SK-N-SH (cell line): Measurements from ENCODE around the gene CPNE1. TPM values are rescaled to one million over a fixed set of nuclear protein-coding genes. Genes with fewer than 3 reads are reported as not detected.

Experiments
- CTCF ChIA-PET: fragments of 300-600, 350-600 bp; formaldehyde crosslinking; extraction: SDS; loops from one replicate; lab custom pipeline; 2021; lab: Yijun Ruan, JAX
- POLR2A ChIA-PET: fragments of 350-600 bp; sonication (Branson Sonifier 250); formaldehyde crosslinking; extraction: SDS; loops from one replicate; lab custom pipeline; 2020; ENCODE audit warnings: antibody characterized with exemption, inconsistent platforms; lab: Yijun Ruan, JAX
- DNase-seq: peaks from one replicate; pipeline ENCODE4 v3.0.0; 2012
- H2AFZ ChIP-seq: fragments of 200-600 bp; sonication (generic); 2 replicates; pipeline ENCODE4 v1.8.1; 2016; ENCODE audit warnings: antibody characterized with exemption, mild to moderate bottlenecking, low read depth
- H3F3A ChIP-seq: fragments of 200-600 bp; sonication (generic); replicated peaks from 2 replicates; pipeline ENCODE3; 2016; ENCODE audit warnings: antibody characterized with exemption, mild to moderate bottlenecking; ENCODE audit not compliant: insufficient read depth
- H3K27ac ChIP-seq, 2 experiments: fragments of 200-500 bp in 1 of 2; fragments of 200-600 bp in 1 of 2; sonication (Bioruptor generic) in 1 of 2; sonication (generic), shearing (Covaris generic) in 1 of 2; 2 replicates each; pipeline versions ENCODE4 v1.5.1 to v1.6.1; 2014 to 2016; ENCODE audit warnings: low read depth in 2 of 2, inconsistent platforms in 1 of 2, low read length in 1 of 2, mild to moderate bottlenecking in 1 of 2, mixed read lengths in 1 of 2
- H3K27me3 ChIP-seq: fragments of 200-600 bp; sonication (generic), shearing (Covaris generic); 2 replicates; pipeline ENCODE4 v1.6.1; 2016; ENCODE audit warnings: mixed run types; ENCODE audit not compliant: insufficient read depth
- H3K36me3 ChIP-seq, 2 experiments: fragments of 200-500 bp in 1 of 2; fragments of 200-600 bp in 1 of 2; sonication (Bioruptor generic) in 1 of 2; sonication (generic) in 1 of 2; replicated peaks in 1 of 2; 2 replicates each; pipeline versions ENCODE3 to v1.5.1; 2014 to 2016; ENCODE audit warnings: low read length in 1 of 2, mild to moderate bottlenecking in 1 of 2; ENCODE audit not compliant: insufficient read depth in 2 of 2, control insufficient read depth in 1 of 2
- H3K4me1 ChIP-seq, 2 experiments: fragments of 200-500 bp in 1 of 2; fragments of 200-600 bp in 1 of 2; sonication (Bioruptor generic) in 1 of 2; sonication (generic), shearing (Covaris generic) in 1 of 2; 2 replicates each; pipeline versions ENCODE4 v1.5.1 to v1.6.1; 2014 to 2016; ENCODE audit warnings: low read depth in 1 of 2, low read length in 1 of 2, mixed run types in 1 of 2; ENCODE audit not compliant: insufficient read depth in 2 of 2, control insufficient read depth in 1 of 2
- H3K4me2 ChIP-seq: fragments of 200-600 bp; sonication (generic), shearing (Covaris generic); 2 replicates; pipeline ENCODE4 v1.6.1; 2017; ENCODE audit warnings: mixed run types
- H3K4me3 ChIP-seq, 2 experiments: fragments of 200-500 bp in 1 of 2; fragments of 200-600 bp in 1 of 2; sonication (Bioruptor generic) in 1 of 2; sonication (generic), shearing (Covaris generic) in 1 of 2; 2 replicates each; pipeline versions ENCODE4 v1.5.1 to v1.8.1; 2014 to 2016; ENCODE audit warnings: low read depth in 2 of 2, inconsistent platforms in 1 of 2, low read length in 1 of 2, mild to moderate bottlenecking in 1 of 2, mixed read lengths in 1 of 2, moderate library complexity in 1 of 2
- H3K79me2 ChIP-seq: fragments of 200-600 bp; sonication (generic); 2 replicates; pipeline ENCODE4 v1.8.1; 2017; ENCODE audit warnings: mild to moderate bottlenecking; ENCODE audit not compliant: insufficient read depth
- H3K9ac ChIP-seq: fragments of 200-600 bp; sonication (generic); 2 replicates; pipeline ENCODE4 v1.6.1; 2017; ENCODE audit warnings: mixed run types
- H3K9me2 ChIP-seq: fragments of 200-600 bp; sonication (generic); 2 replicates; pipeline ENCODE4 v1.6.1; 2017; ENCODE audit warnings: mixed run types
- H3K9me3 ChIP-seq: fragments of 200-600 bp; sonication (generic); 2 replicates; pipeline ENCODE4 v1.6.1; 2017; ENCODE audit warnings: mixed run types, mild to moderate bottlenecking, moderate library complexity
- H4K20me1 ChIP-seq: fragments of 200-600 bp; sonication (generic); 2 replicates; pipeline ENCODE4 v1.6.1; 2017; ENCODE audit warnings: mild to moderate bottlenecking, mixed run types; ENCODE audit not compliant: insufficient read depth
- ELF1 ChIP-seq: IDR thresholded peaks from 2 replicates; pipeline ENCODE4 v1.4.0; 2012
- EP300 ChIP-seq, 2 experiments: IDR thresholded peaks; 2 replicates each; pipeline versions ENCODE4 v1.4.0 to v1.6.1; 2012; ENCODE audit warnings: borderline replicate concordance in 1 of 2, low read depth in 1 of 2, low read length in 1 of 2
- EZH2phosphoT487 ChIP-seq: fragments of 200-600 bp; sonication (generic); IDR thresholded peaks from 2 replicates; pipeline ENCODE4 v1.6.1; 2017; ENCODE audit warnings: low read depth, mixed run types, mild to moderate bottlenecking, antibody characterized with exemption, moderate library complexity, borderline replicate concordance
- FOXM1 ChIP-seq: IDR thresholded peaks from 2 replicates; pipeline ENCODE4 v1.4.0; 2012; ENCODE audit warnings: low read depth, mild to moderate bottlenecking
- JUND ChIP-seq: IDR thresholded peaks from 2 replicates; pipeline ENCODE4 v1.4.0; 2012
- MEF2A ChIP-seq: IDR thresholded peaks from 2 replicates; pipeline ENCODE4 v1.4.0; 2012; ENCODE audit warnings: low read depth, borderline replicate concordance
- NFIC ChIP-seq: IDR thresholded peaks from 2 replicates; pipeline ENCODE4 v1.4.0; 2012; ENCODE audit warnings: borderline replicate concordance
- POLR2AphosphoS5 ChIP-seq: IDR thresholded peaks from 2 replicates; pipeline ENCODE4 v1.6.1; 2012; ENCODE audit warnings: low read depth, low read length
- RCOR1 ChIP-seq: fragments of 150-350 bp; IDR thresholded peaks from 2 replicates; pipeline ENCODE4 v1.6.1; 2017; ENCODE audit warnings: antibody characterized with exemption, low read length
- RFX5 ChIP-seq: IDR thresholded peaks from 2 replicates; pipeline ENCODE4 v1.6.1; 2012; ENCODE audit warnings: mild to moderate bottlenecking, improper control_type of control experiment, low read length
- RXRA ChIP-seq: IDR thresholded peaks from 2 replicates; pipeline ENCODE4 v1.4.0; 2012; ENCODE audit warnings: low read depth, mild to moderate bottlenecking, borderline replicate concordance
- SMC3 ChIP-seq: IDR thresholded peaks from 2 replicates; pipeline ENCODE4 v1.6.1; 2012; ENCODE audit warnings: low read depth, low read length, improper control_type of control experiment
- TCF12 ChIP-seq: IDR thresholded peaks from 2 replicates; pipeline ENCODE4 v1.4.0; 2012
- WGBS: methylation state at CpG from one replicate; pipeline ENCODE4 v1.1.6; 2017; ENCODE audit warnings: low lambda C conversion rate; 5-methylcytosine and 5-hydroxymethylcytosine counted together
- polyA plus RNA-seq, 3 experiments: library from polyadenylated mRNA; depleted of rRNA; stranded (reverse); fragments of >200 nt; gene quantifications; 2 replicates each; pipeline ENCODE4 v1.2.3, GENCODE V29; 2012
- TF ChIP-seq, protein P1 (sequence below): IDR thresholded peaks from 2 replicates; pipeline ENCODE4 v1.4.0; 2012; ENCODE audit warnings: low read depth
- TF ChIP-seq, protein P2 (sequence below): IDR thresholded peaks from 2 replicates; pipeline ENCODE4; 2012
- TF ChIP-seq, protein P3 (sequence below): fragments of 150-350 bp; IDR thresholded peaks from 2 replicates; pipeline ENCODE4 v1.6.1; 2016; ENCODE audit warnings: mild to moderate bottlenecking, low read depth, low read length
- TF ChIP-seq, protein P4 (sequence below): IDR thresholded peaks from 2 replicates; pipeline ENCODE4 v1.4.0; 2012; ENCODE audit warnings: low read depth, borderline replicate concordance
- TF ChIP-seq, protein P5 (sequence below): IDR thresholded peaks from 2 replicates; pipeline ENCODE4 v1.4.0; 2012; ENCODE audit warnings: low read depth, borderline replicate concordance

CPNE1 gene
- polyA plus RNA-seq, 1 of the 3 experiments (the other 2 are of a cell fraction): 279 TPM

DNA sequence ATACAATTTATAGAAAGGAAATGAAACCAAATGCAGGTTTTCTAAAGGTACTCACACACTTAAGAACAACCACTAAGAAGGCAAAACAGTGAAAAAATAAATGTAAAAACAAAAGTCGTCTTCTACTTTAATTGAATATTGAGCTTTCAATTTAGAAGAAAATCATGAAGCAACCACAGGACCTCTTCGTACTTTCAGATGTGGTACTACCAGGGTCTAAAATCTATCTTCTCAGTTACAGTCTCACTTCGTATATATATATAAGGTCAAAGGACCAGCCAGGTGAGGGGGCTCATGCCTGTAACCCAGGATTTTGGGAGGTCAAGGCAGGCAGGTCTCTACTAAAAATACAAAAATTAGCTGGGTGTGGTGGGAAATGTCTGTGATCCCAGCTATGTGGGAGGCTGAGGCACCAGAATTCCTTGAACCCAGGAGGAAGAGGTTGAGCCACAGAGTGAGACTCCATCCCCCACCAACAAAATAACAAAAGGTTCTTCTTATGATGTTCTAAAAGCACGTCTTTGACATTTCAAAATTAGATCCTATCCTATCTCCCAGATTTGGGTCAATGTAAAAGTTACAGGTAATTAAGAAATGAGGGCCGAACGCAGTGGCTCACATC lies 47.0 kb upstream of the CPNE1 start:
- POLR2A ChIA-PET: interaction anchor here (1.2 kb wide), 1 partner anchor 8 kb away, joined by 3 read pairs; no protein-coding TSS in a partner anchor
- H3K79me2 ChIP-seq: peaks cover 96% of the 10 kb centered on the region
- H3F3A ChIP-seq: peaks cover 90% of the 10 kb centered on the region
- no peaks in the 10 kb centered on the region for H3K9me3 ChIP-seq
- CTCF ChIA-PET: interaction anchor here (0.7 to 4.3 kb wide), 4 partner anchors 12 to 30 kb away, joined by 3 to 18 read pairs (median 4); partner anchors contain the start of genes NFS1, RBM39 and ROMO1
- H3K4me2 ChIP-seq: no peak overlapping the region
- H4K20me1 ChIP-seq: peaks cover 85% of the 10 kb centered on the region
- peaks cover 0 to 21% of the 10 kb centered on the region in 2 experiments; a peak in 3 of 4 replicates for H3K4me1 ChIP-seq
- H3K36me3 ChIP-seq: peaks cover 93 to 100% of the 10 kb centered on the region in 2 experiments
- 96% methylated on average over 6 of the region's 6 CpGs for WGBS
- H2AFZ ChIP-seq: no peak overlapping the region
- no peaks in the 10 kb centered on the region for H3K9me2 ChIP-seq
- H3K9ac ChIP-seq: no peak overlapping the region
- no peak overlapping the region; a peak in 1 of 4 replicates for H3K27ac ChIP-seq
- no peaks in the 10 kb centered on the region for H3K27me3 ChIP-seq
- TF ChIP-seq, protein P1, sequence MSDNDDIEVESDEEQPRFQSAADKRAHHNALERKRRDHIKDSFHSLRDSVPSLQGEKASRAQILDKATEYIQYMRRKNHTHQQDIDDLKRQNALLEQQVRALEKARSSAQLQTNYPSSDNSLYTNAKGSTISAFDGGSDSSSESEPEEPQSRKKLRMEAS: no peak
- TF ChIP-seq, protein P2, sequence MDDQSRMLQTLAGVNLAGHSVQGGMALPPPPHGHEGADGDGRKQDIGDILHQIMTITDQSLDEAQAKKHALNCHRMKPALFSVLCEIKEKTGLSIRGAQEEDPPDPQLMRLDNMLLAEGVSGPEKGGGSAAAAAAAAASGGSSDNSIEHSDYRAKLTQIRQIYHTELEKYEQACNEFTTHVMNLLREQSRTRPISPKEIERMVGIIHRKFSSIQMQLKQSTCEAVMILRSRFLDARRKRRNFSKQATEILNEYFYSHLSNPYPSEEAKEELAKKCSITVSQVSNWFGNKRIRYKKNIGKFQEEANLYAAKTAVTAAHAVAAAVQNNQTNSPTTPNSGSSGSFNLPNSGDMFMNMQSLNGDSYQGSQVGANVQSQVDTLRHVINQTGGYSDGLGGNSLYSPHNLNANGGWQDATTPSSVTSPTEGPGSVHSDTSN: no peak
- no peak for TF ChIP-seq POLR2AphosphoS5
- TF ChIP-seq RXRA: no peak
- no peak for TF ChIP-seq TCF12
- TF ChIP-seq RCOR1: no peak
- TF ChIP-seq, protein P3, sequence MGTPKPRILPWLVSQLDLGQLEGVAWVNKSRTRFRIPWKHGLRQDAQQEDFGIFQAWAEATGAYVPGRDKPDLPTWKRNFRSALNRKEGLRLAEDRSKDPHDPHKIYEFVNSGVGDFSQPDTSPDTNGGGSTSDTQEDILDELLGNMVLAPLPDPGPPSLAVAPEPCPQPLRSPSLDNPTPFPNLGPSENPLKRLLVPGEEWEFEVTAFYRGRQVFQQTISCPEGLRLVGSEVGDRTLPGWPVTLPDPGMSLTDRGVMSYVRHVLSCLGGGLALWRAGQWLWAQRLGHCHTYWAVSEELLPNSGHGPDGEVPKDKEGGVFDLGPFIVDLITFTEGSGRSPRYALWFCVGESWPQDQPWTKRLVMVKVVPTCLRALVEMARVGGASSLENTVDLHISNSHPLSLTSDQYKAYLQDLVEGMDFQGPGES: no peak
- no peak for TF ChIP-seq ELF1
- TF ChIP-seq, protein P4, sequence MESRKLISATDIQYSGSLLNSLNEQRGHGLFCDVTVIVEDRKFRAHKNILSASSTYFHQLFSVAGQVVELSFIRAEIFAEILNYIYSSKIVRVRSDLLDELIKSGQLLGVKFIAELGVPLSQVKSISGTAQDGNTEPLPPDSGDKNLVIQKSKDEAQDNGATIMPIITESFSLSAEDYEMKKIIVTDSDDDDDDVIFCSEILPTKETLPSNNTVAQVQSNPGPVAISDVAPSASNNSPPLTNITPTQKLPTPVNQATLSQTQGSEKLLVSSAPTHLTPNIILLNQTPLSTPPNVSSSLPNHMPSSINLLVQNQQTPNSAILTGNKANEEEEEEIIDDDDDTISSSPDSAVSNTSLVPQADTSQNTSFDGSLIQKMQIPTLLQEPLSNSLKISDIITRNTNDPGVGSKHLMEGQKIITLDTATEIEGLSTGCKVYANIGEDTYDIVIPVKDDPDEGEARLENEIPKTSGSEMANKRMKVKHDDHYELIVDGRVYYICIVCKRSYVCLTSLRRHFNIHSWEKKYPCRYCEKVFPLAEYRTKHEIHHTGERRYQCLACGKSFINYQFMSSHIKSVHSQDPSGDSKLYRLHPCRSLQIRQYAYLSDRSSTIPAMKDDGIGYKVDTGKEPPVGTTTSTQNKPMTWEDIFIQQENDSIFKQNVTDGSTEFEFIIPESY: no peak
- no peak for TF ChIP-seq SMC3
- TF ChIP-seq RFX5: no peak
- no peak for TF ChIP-seq JUND
- no peak for TF ChIP-seq MEF2A
- TF ChIP-seq FOXM1: no peak
- TF ChIP-seq EP300 (IDR thresholded peaks at IDR 0.05; ENCODE audit: borderline replicate concordance in 1 of 2, low read depth in 1 of 2, low read length in 1 of 2): no peak
- TF ChIP-seq EZH2phosphoT487: no peak
- TF ChIP-seq, protein P5, sequence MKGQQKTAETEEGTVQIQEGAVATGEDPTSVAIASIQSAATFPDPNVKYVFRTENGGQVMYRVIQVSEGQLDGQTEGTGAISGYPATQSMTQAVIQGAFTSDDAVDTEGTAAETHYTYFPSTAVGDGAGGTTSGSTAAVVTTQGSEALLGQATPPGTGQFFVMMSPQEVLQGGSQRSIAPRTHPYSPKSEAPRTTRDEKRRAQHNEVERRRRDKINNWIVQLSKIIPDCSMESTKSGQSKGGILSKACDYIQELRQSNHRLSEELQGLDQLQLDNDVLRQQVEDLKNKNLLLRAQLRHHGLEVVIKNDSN: no peak
- no peak for TF ChIP-seq NFIC
- TF ChIP-seq, all 33 proteins: peak for 0
- no peak for DNase-seq
- H3K4me3 ChIP-seq: no peak overlapping the region
